ENCODE results near the gene NT5C1A.

NT5C1A gene

GRCh38 chr1:39690225-39690624 lies 18.3 kb upstream of the NT5C1A start:
- in situ Hi-C loops (cut with HindIII; ENCODE audit: low sequenced_read_pairs) = no loop called here

- in situ Hi-C loops (cut with HindIII; ENCODE audit: low sequenced_read_pairs) = no loop called here
Observed at GRCh38 chr1:39689635-39690034, 17.7 kb upstream of the NT5C1A start.

GRCh38 chr1:39689214-39689613 lies 17.3 kb upstream of the NT5C1A start:
- in situ Hi-C loops (cut with HindIII; ENCODE audit: low sequenced_read_pairs) = no loop called here

- in situ Hi-C loops (cut with HindIII; ENCODE audit: low sequenced_read_pairs) = no loop called here
Observed at GRCh38 chr1:39688706-39689105, 16.8 kb upstream of the NT5C1A start.

GRCh38 chr1:39687243-39687642 lies 15.3 kb upstream of the NT5C1A start:
- in situ Hi-C loops (cut with HindIII; ENCODE audit: low sequenced_read_pairs) = no loop called here

- in situ Hi-C loops (cut with HindIII; ENCODE audit: low sequenced_read_pairs) = no loop called here
Observed at GRCh38 chr1:39685071-39685470, 13.2 kb upstream of the NT5C1A start.

- in situ Hi-C loops (cut with HindIII; ENCODE audit: low sequenced_read_pairs) = no loop called here
Observed at GRCh38 chr1:39684313-39684664, 12.4 kb upstream of the NT5C1A start.

GRCh38 chr1:39683591-39684312 lies 11.8 kb upstream of the NT5C1A start:
- in situ Hi-C loops (cut with HindIII; ENCODE audit: low sequenced_read_pairs) = no loop called here

- in situ Hi-C loops (cut with HindIII; ENCODE audit: low sequenced_read_pairs) = no loop called here
Observed at GRCh38 chr1:39681999-39682398, 10.1 kb upstream of the NT5C1A start.

- in situ Hi-C loops (cut with HindIII; ENCODE audit: low sequenced_read_pairs) = no loop called here
Observed at GRCh38 chr1:39681294-39681693, 9.4 kb upstream of the NT5C1A start.

- in situ Hi-C loops (cut with HindIII; ENCODE audit: low sequenced_read_pairs) = no loop called here
Observed at GRCh38 chr1:39680751-39681150, 8.8 kb upstream of the NT5C1A start.

- in situ Hi-C loops (cut with HindIII; ENCODE audit: low sequenced_read_pairs) = no loop called here
Observed at GRCh38 chr1:39679821-39680220, 7.9 kb upstream of the NT5C1A start.

- in situ Hi-C loops (cut with HindIII; ENCODE audit: low sequenced_read_pairs) = no loop called here
Observed at GRCh38 chr1:39678889-39679288, 7.0 kb upstream of the NT5C1A start.

- in situ Hi-C loops (cut with HindIII; ENCODE audit: low sequenced_read_pairs) = no loop called here
Observed at GRCh38 chr1:39677645-39678044, 5.7 kb upstream of the NT5C1A start.

GRCh38 chr1:39676948-39677548 lies 5.1 kb upstream of the NT5C1A start:
- in situ Hi-C loops (cut with HindIII; ENCODE audit: low sequenced_read_pairs) = no loop called here

GRCh38 chr1:39675220-39675619 lies 3.3 kb upstream of the NT5C1A start:
- in situ Hi-C loops (cut with HindIII; ENCODE audit: low sequenced_read_pairs) = no loop called here

- in situ Hi-C loops (cut with HindIII; ENCODE audit: low sequenced_read_pairs) = loop anchor here (5.0 kb wide), 1 partner anchor 59 kb away; no protein-coding TSS in a partner anchor
Observed at GRCh38 chr1:39673215-39673614, 1.3 kb upstream of the NT5C1A start.

- in situ Hi-C loops (cut with HindIII; ENCODE audit: low sequenced_read_pairs) = loop anchor here (5.0 kb wide), 1 partner anchor 60 kb away; no protein-coding TSS in a partner anchor
Observed at GRCh38 chr1:39672551-39672947, 642 bp upstream of the NT5C1A start.

GRCh38 chr1:39671433-39671792 lies 494 bp downstream of the NT5C1A start:
- in situ Hi-C loops (cut with HindIII; ENCODE audit: low sequenced_read_pairs) = loop anchor here (5.0 kb wide), 1 partner anchor 61 kb away; no protein-coding TSS in a partner anchor

- in situ Hi-C loops (cut with HindIII; ENCODE audit: low sequenced_read_pairs) = loop anchor here (5.0 kb wide), 1 partner anchor 62 kb away; no protein-coding TSS in a partner anchor
Observed at GRCh38 chr1:39670689-39671088, 1.2 kb downstream of the NT5C1A start.

GRCh38 chr1:39668894-39669293 lies 3.0 kb downstream of the NT5C1A start:
- in situ Hi-C loops (cut with HindIII; ENCODE audit: low sequenced_read_pairs) = no loop called here

- in situ Hi-C loops (cut with HindIII; ENCODE audit: low sequenced_read_pairs) = no loop called here
Observed at GRCh38 chr1:39668111-39668510, 3.8 kb downstream of the NT5C1A start.

- in situ Hi-C loops (cut with HindIII; ENCODE audit: low sequenced_read_pairs) = no loop called here
Observed at GRCh38 chr1:39666772-39667171, 5.1 kb downstream of the NT5C1A start.
